HCT116 (cell line): ENCODE results near the gene JPT1.
A peak's percentile ranks its signal among the peaks of the same experiment; 100 is the strongest.

Source experiments
- CBX3 ChIP-seq: IDR thresholded peaks from 2 replicates; pipeline ENCODE4 v1.6.1; 2012; ENCODE audit warnings: low read depth
- CEBPB ChIP-seq: IDR thresholded peaks from 2 replicates; pipeline ENCODE4 v1.6.1; 2012; ENCODE audit warnings: low read depth
- CTCF ChIP-seq, 3 experiments: fragments of 200-600 bp in 1 of 3; sonication (generic) in 1 of 3; IDR thresholded peaks in 2 of 3; conservative IDR thresholded peaks in 1 of 3; 2 replicates each; pipeline ENCODE4 v1.5.1; 2012 to 2017; ENCODE audit warnings: low read depth in 2 of 3, low read length in 2 of 3, antibody characterized with exemption in 1 of 3, borderline replicate concordance in 1 of 3, control low read depth in 1 of 3, mild to moderate bottlenecking in 1 of 3, mixed read lengths in 1 of 3, mixed run types in 1 of 3, moderate library complexity in 1 of 3; ENCODE audit not compliant: insufficient read depth in 1 of 3
- EZH2 ChIP-seq: fragments of 200-600 bp; sonication (generic); IDR thresholded peaks from 2 replicates; pipeline ENCODE4 v1.6.1; 2017; ENCODE audit warnings: antibody characterized with exemption, mixed run types
- SIN3A ChIP-seq: IDR thresholded peaks from 2 replicates; pipeline ENCODE4 v1.6.1; 2012; ENCODE audit warnings: low read depth
- SP1 ChIP-seq: IDR thresholded peaks from 2 replicates; pipeline ENCODE4 v1.6.1; 2012; ENCODE audit warnings: low read depth
- TCF7L2 ChIP-seq: IDR thresholded peaks from 2 replicates; pipeline ENCODE4 v1.7.0; 2011; ENCODE audit warnings: borderline replicate concordance, inconsistent platforms; ENCODE audit not compliant: insufficient read depth, insufficient read length; ENCODE audit errors: extremely low read depth
- YY1 ChIP-seq: IDR thresholded peaks from 2 replicates; pipeline ENCODE4 v1.6.1; 2011; ENCODE audit warnings: low read length, low read depth, moderate library complexity, mild to moderate bottlenecking; ENCODE audit not compliant: insufficient replicate concordance; ENCODE audit errors: extremely low read depth
- ZNF274 ChIP-seq: fragments of 200-500 bp; sonication (Bioruptor generic); IDR thresholded peaks from 2 replicates; pipeline ENCODE4 v1.6.1; 2014; ENCODE audit warnings: mild to moderate bottlenecking, low read depth, low read length, inconsistent platforms

- TF ChIP-seq CTCF (IDR thresholded peaks at IDR 0.05 in 2 of 3, conservative IDR thresholded peaks at IDR 0.05 in 1 of 3; ENCODE audit: borderline replicate concordance in 1 of 3, insufficient read depth in 1 of 3, low read depth in 2 of 3, low read length in 2 of 3), result 0 out of 6 replicates have a peak, but pooled peaks of 1 of the 3 experiments have one; percentile 3
- peak; percentile 91 for TF ChIP-seq YY1
- no peak for TF ChIP-seq SIN3A
- no peak for TF ChIP-seq EZH2
- no peak for TF ChIP-seq CEBPB
- TF ChIP-seq TCF7L2, result peak; percentile 84
- no peak for TF ChIP-seq CBX3
- TF ChIP-seq SP1, result no peak
- no peak for TF ChIP-seq ZNF274
These were observed 30.1 kb downstream of the JPT1 start for GRCh38 chr17:75124041-75124818.
